Measurements from ENCODE around the gene PFN1. TPM values are rescaled to one million over a fixed set of nuclear protein-coding genes. Genes with fewer than 3 reads are reported as not detected.

Gene PFN1
- 1,000 to 10,000 TPM; 3,573 to 4,444 (median 3,740) TPM for polyA plus RNA-seq

DNA sequence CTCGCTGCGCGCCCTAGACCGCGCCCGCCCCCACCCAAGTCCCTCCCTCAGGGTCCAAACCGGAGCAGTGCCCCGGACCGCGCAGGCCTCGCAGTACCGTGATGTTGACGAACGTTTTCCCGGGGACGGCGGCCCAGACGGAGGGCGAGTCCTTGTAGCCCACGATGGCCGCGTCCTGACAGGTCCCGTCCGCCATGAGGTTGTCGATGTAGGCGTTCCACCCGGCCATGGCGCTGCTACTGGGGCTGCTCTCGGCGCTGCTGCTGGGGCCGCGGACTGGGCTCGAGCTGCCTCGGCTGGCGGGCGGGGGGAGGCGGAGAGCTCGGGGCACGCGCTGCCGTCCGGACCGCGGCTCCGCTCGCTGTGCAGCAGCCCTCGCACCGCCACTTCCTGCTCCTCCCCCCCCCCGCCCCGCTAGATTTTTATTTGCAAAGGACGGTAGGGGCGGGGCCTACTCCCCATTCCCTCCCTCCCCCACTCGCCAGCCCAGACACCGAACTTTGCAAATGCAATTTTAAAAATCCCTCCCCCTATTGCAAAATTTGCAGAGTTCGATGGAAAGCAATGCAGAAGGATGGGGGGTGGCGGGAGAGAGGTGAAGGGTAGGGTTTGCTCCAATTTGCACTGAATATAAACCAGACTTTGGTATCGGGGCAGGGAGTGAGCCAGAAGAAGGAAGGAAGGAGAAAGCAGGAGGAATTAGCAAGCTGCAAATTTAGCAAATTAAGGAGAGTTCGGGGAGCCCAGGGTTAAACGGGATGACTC lies at the start of gene PFN1:
Gene PFN1 (minus strand): TSS at position 365 of the 765 bp plus-strand sequence. CDS start 136 bp downstream, at position 229.
- peaks cover 21 to 48% (median 28%) of the 10 kb centered on the region in 3 donors for H3K27me3 Mint-ChIP-seq (ENCODE audit: low read depth in 3 of 3)
- DNase-seq, result peak; percentile 87 to 91 (median 90)
- H3K36me3 Mint-ChIP-seq, result peaks cover 26 to 29% (median 26%) of the 10 kb centered on the region in 3 donors
- peak within 1 kb of the TSS; percentile 95 to 100 (median 98) for H3K27ac Mint-ChIP-seq
- peaks cover 48 to 56% of the 10 kb centered on the region in 2 donors for H3K4me1 Mint-ChIP-seq
- H3K4me3 Mint-ChIP-seq, result peak within 1 kb of the TSS; percentile 96 to 100 (median 99)
- peaks cover 0 to 2% (median 0%) of the 10 kb centered on the region in 6 donors for H3K9me3 Mint-ChIP-seq

DNA sequence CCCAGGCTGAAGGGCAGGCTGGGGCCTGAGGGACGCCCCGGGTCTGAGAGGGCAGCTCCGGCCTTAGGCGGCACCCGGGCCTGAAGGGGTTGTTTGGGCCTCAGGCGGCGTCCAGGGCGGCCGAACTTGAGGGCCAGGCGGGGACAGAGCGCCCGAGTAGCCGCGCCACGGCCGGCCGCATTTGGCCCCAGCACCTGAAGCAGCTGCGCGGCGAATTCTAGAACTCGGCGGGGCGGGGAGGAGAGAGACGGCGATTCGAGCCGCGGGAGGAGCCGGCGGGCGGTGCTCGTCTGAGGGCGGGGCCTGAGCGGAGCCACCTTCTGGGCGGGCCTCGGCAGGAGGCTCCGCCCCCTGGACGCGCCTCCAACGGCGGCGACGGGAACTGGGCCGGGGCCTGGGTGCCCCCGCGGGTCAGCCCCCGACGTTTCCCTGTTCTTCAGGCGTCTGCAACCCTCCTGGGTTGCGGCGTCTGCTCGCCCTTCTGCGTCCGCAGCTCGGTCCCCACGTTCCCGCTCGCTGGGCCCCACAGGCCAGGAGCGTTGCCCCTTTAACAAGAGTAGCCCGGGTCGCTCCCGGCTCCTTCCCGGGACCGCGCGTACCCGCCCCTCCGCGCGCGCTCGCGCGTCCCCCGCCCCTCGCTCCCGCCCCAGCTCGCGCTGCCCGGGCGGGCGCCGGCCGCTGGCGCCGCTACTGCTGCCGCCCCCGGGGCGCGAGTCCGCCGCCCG lies 49.1 kb upstream of the PFN1 start, which contains the start of the genes INCA1 and KIF1C:
Gene INCA1 (minus strand): TSS at position 221 of the 725 bp plus-strand sequence. CDS start 3,085 bp downstream, outside the sequence.
Gene KIF1C (plus strand): TSS at position 649 of the 725 bp plus-strand sequence. CDS start 2,297 bp downstream, outside the sequence.
- H3K9me3 Mint-ChIP-seq, result no peaks in the 10 kb centered on the region
- H3K27me3 Mint-ChIP-seq (ENCODE audit: low read depth in 3 of 3), result peaks cover 0 to 7% (median 2%) of the 10 kb centered on the region in 3 donors
- DNase-seq, result peak; percentile 93 to 94 (median 94)
- peak within 1 kb of the TSS; percentile 79 to 93 (median 84) for H3K27ac Mint-ChIP-seq
- H3K4me3 Mint-ChIP-seq, result peak within 1 kb of the TSS; percentile 79 to 88 (median 84)
- peaks cover 0 to 6% (median 4%) of the 10 kb centered on the region in 3 donors for H3K36me3 Mint-ChIP-seq
- H3K4me1 Mint-ChIP-seq, result peaks cover 15% of the 10 kb centered on the region in 2 donors

DNA sequence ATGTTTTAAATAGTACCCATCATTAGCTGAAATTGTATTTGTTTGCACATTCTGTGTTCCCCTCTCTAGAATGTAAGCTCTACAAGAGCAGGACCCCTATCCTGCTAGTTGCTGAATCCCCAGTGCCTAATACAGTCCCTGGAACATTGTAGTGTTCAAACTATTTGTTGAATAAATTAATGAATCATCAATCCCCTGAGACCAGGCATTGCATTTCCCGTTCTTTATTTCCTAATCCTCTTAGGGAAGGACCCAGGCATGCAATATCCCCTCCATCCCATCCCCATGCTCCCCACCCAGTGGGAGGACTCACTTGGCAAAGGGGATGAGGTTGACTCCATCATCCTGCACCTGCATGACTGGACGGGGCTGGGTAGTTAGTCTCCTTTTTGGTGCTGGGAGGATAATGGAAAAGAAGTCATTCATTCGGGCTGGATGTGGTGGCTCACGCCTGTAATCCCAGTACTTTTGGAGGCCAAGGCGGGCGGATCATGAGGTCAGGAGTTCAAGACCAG lies 45.8 kb upstream of the PFN1 start:
- no peak for DNase-seq
- Mint-ChIP-seq H3K9me3 (no peaks in the 10 kb centered on the region), H3K4me1 (peaks cover 15 to 19% of the 10 kb centered on the region in 2 donors), H3K36me3 (no peaks in the 10 kb centered on the region), H3K4me3 (no peak overlapping the region), H3K27ac (no peak overlapping the region), H3K27me3 (ENCODE audit: low read depth in 3 of 3) (peaks cover 0 to 7% (median 2%) of the 10 kb centered on the region in 3 donors)

DNA sequence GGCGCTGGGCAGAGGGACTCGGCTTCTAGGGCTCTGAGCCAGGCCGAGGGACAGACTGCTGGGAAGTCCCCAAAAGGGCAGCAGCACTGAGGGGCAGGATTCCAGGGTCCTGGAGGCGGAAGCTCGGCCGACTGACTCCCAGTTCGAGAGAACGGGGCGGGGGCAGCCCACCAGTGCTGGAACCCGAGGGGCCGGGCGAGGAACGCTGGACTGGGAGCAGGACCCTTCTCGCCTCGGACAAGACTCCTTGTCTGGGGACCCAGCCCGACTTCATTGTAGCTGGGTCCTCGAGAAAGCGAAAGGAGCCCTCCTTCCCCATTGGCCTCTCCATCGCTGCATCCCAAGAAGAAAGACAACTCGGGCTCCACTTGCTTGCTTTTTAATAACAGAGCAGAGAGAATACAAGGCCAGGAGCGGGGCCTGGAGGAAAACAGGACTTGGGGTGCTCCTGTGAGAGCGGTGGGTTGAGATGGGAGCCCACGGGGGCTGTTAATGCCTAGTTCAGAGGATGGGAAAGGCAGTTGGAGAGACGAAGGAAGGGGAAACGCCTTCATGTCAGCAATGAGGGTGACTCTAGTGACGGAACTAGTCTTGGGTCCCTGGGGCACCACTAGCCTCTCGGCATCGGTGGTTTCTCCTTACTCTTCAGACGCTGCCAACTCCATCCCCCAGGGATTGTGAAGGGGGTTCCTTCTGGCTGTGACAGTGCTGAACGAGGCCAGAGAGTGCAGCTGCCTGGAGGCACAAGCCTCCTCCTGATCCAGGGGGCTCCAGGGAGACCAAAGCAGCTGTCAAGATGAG lies 39.6 kb upstream of the PFN1 start:
- Mint-ChIP-seq H3K36me3 (peaks cover 0 to 5% (median 0%) of the 10 kb centered on the region in 3 donors), H3K4me1 (peaks cover 37% of the 10 kb centered on the region in 2 donors), H3K9me3 (no peaks in the 10 kb centered on the region), H3K4me3 (peak overlapping the region; percentile 91 to 95 (median 94)), H3K27me3 (ENCODE audit: low read depth in 3 of 3) (peaks cover 0 to 2% (median 0%) of the 10 kb centered on the region in 3 donors), H3K27ac (peak overlapping the region; percentile 86 to 95 (median 94))
- no peak for DNase-seq

DNA sequence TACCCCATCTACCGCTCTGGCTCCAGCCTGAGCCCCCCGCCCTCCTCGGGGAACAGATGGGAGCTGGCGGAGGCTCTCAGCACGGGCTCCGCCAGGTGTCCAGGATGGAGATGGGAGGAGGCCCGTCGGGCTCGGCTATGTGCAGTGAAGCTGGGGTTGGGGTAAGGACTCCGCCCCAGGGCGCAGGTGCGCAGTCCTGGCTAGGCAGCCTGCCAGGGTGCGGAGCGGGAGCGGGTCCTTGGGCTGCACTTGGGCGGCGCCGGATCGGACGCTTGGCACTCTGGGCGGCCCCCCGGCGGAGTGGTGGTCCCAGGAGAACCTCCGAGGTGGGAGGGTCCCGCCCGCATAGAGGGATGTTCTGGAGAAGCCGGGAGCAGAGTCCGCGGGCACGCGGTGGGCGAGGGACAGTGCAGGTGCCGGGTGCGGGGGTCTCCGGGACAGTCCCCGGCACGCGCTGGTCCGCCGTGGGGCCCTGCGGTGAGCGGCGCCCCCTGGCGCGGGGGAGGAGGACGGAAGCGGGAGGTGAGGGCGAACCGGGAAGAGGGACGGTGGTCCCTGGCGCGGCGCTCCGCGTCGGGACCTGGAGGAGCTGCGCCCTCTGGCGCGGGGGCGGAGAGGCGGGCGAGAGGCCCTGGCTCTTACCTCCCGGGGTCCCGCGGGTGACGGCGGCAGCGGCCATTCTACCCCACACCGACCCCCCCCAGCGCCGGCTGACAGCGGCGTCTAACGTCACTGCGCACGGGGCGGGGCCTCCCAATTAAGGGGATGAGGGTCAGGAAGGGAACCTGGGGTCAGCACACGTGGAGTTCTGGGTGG lies 38.8 kb upstream of the PFN1 start, which contains the start of gene CAMTA2:
Gene CAMTA2 (minus strand): TSS at position 725 of the 816 bp plus-strand sequence. CDS start 1,453 bp downstream, outside the sequence.
- DNase-seq, result peak; percentile 85 to 88 (median 86)
- Mint-ChIP-seq H3K9me3 (no peaks in the 10 kb centered on the region), H3K36me3 (peaks cover 0 to 13% (median 0%) of the 10 kb centered on the region in 3 donors), H3K27ac (peak within 1 kb of the TSS; percentile 86 to 95 (median 94)), H3K4me1 (peaks cover 37% of the 10 kb centered on the region in 2 donors), H3K4me3 (peak within 1 kb of the TSS; percentile 91 to 95 (median 94)), H3K27me3 (ENCODE audit: low read depth in 3 of 3) (peaks cover 0 to 2% (median 0%) of the 10 kb centered on the region in 3 donors)

DNA sequence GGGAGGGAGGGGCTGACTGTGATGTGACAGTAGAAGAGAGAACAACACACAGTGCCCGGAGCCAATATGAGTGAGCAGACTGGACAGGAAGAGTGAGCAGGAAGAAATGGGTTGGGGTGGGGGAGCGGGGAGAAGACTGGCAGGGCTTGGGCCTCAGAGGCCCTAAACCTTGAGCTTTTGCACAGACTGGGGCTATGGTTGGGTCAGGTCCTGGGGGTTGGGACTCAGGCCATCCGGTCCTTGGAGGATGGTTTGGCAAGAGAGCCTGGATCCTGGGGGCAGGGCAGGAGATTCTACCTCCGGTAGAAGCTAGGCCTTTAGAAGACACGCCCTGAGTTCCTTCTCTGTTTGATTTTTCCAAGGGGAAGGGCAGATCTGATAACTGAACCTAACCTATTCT lies 38.1 kb upstream of the PFN1 start:
- peaks cover 0 to 13% (median 0%) of the 10 kb centered on the region in 3 donors for H3K36me3 Mint-ChIP-seq
- H3K4me3 Mint-ChIP-seq, result peak overlapping the region; percentile 91 to 95 (median 94)
- no peaks in the 10 kb centered on the region for H3K9me3 Mint-ChIP-seq
- DNase-seq, result no peak
- H3K27me3 Mint-ChIP-seq (ENCODE audit: low read depth in 3 of 3), result peaks cover 0 to 2% (median 2%) of the 10 kb centered on the region in 3 donors
- peak overlapping the region; percentile 40 to 95 (median 86) for H3K27ac Mint-ChIP-seq
- H3K4me1 Mint-ChIP-seq, result peaks cover 37% of the 10 kb centered on the region in 2 donors

DNA sequence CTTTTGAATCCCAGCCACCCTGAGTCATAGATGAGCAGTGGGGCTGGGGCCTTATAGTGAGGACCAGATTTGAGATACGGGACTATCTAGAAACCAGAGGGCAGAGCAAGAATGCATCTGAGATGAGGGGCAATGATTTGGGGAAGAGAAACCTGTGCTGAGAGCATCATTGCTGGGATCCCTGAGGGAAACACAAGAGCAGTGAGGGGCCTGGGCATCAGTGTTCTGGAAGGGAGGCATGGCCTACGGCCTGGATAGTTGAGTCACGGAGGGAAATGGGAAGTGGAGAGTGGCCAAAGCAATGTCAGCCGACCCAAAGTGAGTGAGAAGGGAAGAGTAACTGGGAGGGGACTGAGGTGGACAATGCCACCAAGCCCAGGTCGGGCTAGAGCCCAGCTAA lies 34.0 kb upstream of the PFN1 start:
- DNase-seq, result no peak
- H3K4me3 Mint-ChIP-seq, result no peak overlapping the region
- peak overlapping the region in 2 of 6 donors; percentile 33 to 67 for H3K27ac Mint-ChIP-seq
- peaks cover 0 to 30% (median 7%) of the 10 kb centered on the region in 3 donors for H3K36me3 Mint-ChIP-seq
- no peaks in the 10 kb centered on the region for H3K9me3 Mint-ChIP-seq
- peaks cover 0 to 2% (median 0%) of the 10 kb centered on the region in 3 donors for H3K27me3 Mint-ChIP-seq (ENCODE audit: low read depth in 3 of 3)
- peaks cover 23% of the 10 kb centered on the region in 2 donors for H3K4me1 Mint-ChIP-seq

DNA sequence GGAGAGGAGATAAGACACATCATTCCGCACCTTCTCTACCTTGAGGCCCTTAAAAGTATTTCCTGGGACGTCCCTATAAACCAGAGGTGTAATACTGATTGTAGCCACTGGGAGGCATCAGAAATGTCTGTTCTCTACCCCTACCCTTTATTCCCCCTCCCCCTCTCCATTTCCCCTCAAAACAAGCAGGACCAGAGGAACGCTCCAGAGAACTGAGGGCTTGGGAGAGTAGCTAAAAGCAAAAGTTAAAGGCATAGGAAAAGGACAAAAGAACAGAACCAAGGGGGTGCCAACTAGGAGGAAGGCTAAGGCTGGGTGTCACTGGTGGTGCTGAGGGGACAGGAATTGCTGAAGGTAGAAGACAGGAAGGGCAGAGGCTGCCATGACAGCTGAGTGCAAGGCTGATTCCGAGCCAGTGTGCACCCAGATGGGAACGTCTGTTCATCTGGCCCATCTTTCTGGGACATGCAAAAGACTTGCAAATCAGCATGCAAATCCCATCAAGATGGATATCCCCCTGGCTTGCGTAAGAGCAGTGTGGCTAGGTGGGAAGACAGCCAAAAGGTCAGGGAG lies 32.4 kb upstream of the PFN1 start:
- no peak overlapping the region for H3K4me3 Mint-ChIP-seq
- H3K4me1 Mint-ChIP-seq, result peaks cover 12 to 13% of the 10 kb centered on the region in 2 donors
- peak; percentile 40 to 53 (median 48) for DNase-seq
- H3K36me3 Mint-ChIP-seq, result peaks cover under 1 to 36% (median 8%) of the 10 kb centered on the region in 3 donors
- H3K27me3 Mint-ChIP-seq (ENCODE audit: low read depth in 3 of 3), result peaks cover 0 to 2% (median 0%) of the 10 kb centered on the region in 3 donors
- peak overlapping the region; percentile 27 to 83 (median 45) for H3K27ac Mint-ChIP-seq
- H3K9me3 Mint-ChIP-seq, result no peaks in the 10 kb centered on the region

DNA sequence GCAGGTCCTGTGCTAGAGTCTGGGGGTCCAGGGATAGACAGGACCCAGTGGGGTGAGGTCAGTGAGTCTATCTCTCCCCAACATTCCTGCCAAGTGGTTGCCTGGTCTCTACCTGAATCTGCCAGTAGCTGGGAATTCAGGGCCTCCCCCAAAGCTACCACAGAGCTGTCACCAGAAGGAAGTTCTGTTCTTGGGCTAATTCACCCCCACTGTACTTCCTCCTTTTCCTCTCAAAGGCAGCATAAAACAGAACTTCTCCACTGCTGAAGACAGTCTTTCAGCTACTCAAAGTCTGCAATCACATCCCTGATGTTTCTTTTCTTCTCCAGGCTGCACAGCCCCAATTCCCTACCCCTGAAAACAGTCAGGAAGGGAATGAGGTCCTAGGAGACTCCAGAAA lies 30.4 kb upstream of the PFN1 start:
- H3K27me3 Mint-ChIP-seq (ENCODE audit: low read depth in 3 of 3), result peaks cover 0 to 2% (median 0%) of the 10 kb centered on the region in 3 donors
- no peak for DNase-seq
- H3K4me1 Mint-ChIP-seq, result peaks cover 8 to 10% of the 10 kb centered on the region in 2 donors
- peaks cover 9 to 41% (median 19%) of the 10 kb centered on the region in 3 donors for H3K36me3 Mint-ChIP-seq
- no peak overlapping the region for H3K4me3 Mint-ChIP-seq
- no peaks in the 10 kb centered on the region for H3K9me3 Mint-ChIP-seq
- H3K27ac Mint-ChIP-seq, result no peak overlapping the region

DNA sequence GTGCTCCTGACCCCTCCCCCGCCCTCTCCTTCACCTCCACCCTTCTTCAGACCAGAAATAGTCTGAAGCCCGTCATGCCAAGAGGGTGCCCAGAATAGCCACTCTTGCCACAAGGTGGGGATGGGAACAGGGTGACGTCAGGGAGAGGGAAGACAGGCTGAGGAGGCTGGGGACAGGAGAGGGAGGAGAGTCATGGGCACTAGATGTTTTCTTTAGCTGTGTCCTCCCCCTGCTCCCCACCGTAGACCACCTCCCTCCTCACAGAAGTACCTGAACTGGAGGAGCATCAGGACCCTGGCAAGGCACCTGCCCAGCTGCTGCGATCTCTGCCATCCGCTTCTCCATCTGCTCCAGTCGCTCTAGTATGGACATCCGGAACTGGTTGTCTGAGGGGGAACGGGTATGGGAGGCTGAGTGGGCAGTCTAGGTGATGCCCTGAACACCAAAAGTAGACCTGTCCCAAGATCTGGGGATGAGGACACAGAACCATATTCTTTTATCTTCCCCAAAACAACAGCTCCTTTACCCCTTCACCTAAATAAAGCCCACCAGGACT lies 25.9 kb upstream of the PFN1 start:
- H3K36me3 Mint-ChIP-seq, result peaks cover 12 to 27% (median 12%) of the 10 kb centered on the region in 3 donors
- no peaks in the 10 kb centered on the region for H3K27me3 Mint-ChIP-seq (ENCODE audit: low read depth in 3 of 3)
- peaks cover 0 to 2% of the 10 kb centered on the region in 2 donors for H3K4me1 Mint-ChIP-seq
- no peaks in the 10 kb centered on the region for H3K9me3 Mint-ChIP-seq
- DNase-seq, result no peak
- H3K4me3 Mint-ChIP-seq, result no peak overlapping the region
- no peak overlapping the region for H3K27ac Mint-ChIP-seq

DNA sequence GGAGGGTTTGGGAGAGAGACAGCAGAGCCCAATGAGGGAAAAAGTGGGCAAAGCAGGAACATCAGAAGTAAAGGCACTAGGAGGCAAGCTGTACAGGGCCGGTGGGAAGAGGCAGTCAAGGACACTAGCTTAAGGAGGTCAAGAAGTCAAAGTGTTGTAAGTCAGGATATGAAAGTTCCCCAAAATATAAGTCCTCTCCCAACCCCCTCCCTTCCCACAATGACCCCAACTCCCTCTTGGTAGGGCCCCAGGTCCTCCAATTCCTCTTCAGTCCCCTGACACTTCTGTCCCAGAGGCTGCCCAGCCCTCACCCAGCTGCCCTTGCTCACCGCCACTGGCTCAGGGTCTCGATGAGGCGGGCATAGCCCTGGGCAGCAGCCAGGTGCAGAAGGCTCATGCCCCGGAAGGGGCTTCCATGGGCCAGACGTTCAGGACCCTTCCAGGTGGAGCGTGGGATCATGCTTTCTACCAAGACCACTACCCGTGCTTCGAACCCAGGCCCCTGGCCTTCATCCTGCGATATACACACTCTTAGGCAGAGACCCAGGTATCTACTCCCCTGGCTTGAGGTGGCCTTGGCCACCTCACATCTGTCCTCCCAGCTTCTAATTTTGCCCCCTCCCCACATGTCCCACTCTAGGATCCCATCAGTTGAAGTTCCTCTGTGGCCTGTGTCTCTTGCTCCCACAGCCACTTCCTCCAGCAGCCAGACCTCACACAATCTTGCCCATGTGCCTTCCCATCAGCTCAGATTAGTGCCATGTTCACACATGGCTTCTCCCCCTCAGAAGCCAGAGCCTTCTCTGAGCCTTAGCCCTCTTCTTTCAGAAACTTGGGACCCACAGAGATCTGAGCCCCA lies 25.2 kb upstream of the PFN1 start:
- no peaks in the 10 kb centered on the region for H3K27me3 Mint-ChIP-seq (ENCODE audit: low read depth in 3 of 3)
- H3K4me3 Mint-ChIP-seq, result no peak overlapping the region

More for the DNA sequence above, 25.2 kb upstream of the PFN1 start:
- Mint-ChIP-seq H3K4me1 (peaks cover 0 to 2% of the 10 kb centered on the region in 2 donors), H3K27ac (peak overlapping the region in 1 of 6 donors; percentile 35), H3K36me3 (peaks cover 12 to 27% (median 12%) of the 10 kb centered on the region in 3 donors), H3K9me3 (no peaks in the 10 kb centered on the region)
- no peak for DNase-seq

Measured in immature natural killer cell (primary cell).